ENCODE results near the gene SDK2.

The SDK2 gene

GRCh38 chr17:73536700-73537605, 107.3 kb downstream of the SDK2 start:
- H2BK12ac ChIP-seq (ENCODE audit: low read length): no peak overlapping the region
- peak overlapping the region; percentile 64 for H2AK5ac ChIP-seq (ENCODE audit: low read depth, low read length)
- peak overlapping the region; percentile 83 for H2BK120ac ChIP-seq (ENCODE audit: low read depth, low read length)
- peaks cover 24% of the 10 kb centered on the region for H3K79me1 ChIP-seq (ENCODE audit: low read depth, low read length)
- peak overlapping the region; percentile 20 for H3K4me2 ChIP-seq (ENCODE audit: insufficient read depth, low read length, poor library complexity, severe bottlenecking)
- peak overlapping the region; percentile 29 for H3K23ac ChIP-seq (ENCODE audit: low read depth, low read length, poor library complexity)
- no peak overlapping the region for H3K4ac ChIP-seq (ENCODE audit: low read length)
- no peak overlapping the region for H2BK5ac ChIP-seq (ENCODE audit: low read length)
- H3K27ac ChIP-seq (replicated peaks; ENCODE audit: low read length): peak overlapping the region; percentile 45
- no peak overlapping the region for H4K8ac ChIP-seq (ENCODE audit: low read depth, low read length)
- no peak overlapping the region for H3K4me3 ChIP-seq (ENCODE audit: low read length in 2 of 2)
- peaks cover 0 to 2% of the 10 kb centered on the region in 2 donors for H3K9me3 ChIP-seq (replicated peaks in 1 of 2; ENCODE audit: control insufficient read depth in 2 of 2, insufficient read depth in 1 of 2, low read depth in 1 of 2, low read length in 2 of 2)
- no peak overlapping the region for H3K14ac ChIP-seq (ENCODE audit: low read length)
- H3K18ac ChIP-seq (ENCODE audit: low read length): peak overlapping the region; percentile 90
- H3K9ac ChIP-seq (ENCODE audit: low read depth, low read length, poor library complexity): no peak overlapping the region
- DNase-seq (ENCODE audit: low spot score): peak; percentile 29
- H4K91ac ChIP-seq (ENCODE audit: low read depth, low read length, poor library complexity): no peak overlapping the region
- H2BK15ac ChIP-seq (ENCODE audit: low read length): no peak overlapping the region
- H2AFZ ChIP-seq (ENCODE audit: low read length): no peak overlapping the region
- peaks cover 20 to 68% of the 10 kb centered on the region in 2 donors for H3K4me1 ChIP-seq (ENCODE audit: control insufficient read depth in 2 of 2, insufficient read depth in 1 of 2, low read depth in 1 of 2, low read length in 2 of 2)
- WGBS, 2 donors (ENCODE audit: extremely low coverage in 2 of 2, insufficient read length in 2 of 2, insufficient replicate concordance in 1 of 2): no CpG with 5 or more reads among the region's 28 CpGs
- no peaks in the 10 kb centered on the region for H3K27me3 ChIP-seq (ENCODE audit: control insufficient read depth in 3 of 3, insufficient read depth in 3 of 3, low read depth in 1 of 3, low read length in 3 of 3)
- peaks cover 0 to 3% of the 10 kb centered on the region in 2 donors for H3K36me3 ChIP-seq (replicated peaks in 1 of 2; ENCODE audit: control insufficient read depth in 2 of 2, insufficient read depth in 2 of 2, low read length in 2 of 2)

GRCh38 chr17:73535746-73536145, 108.5 kb downstream of the SDK2 start:
- peak overlapping the region; percentile 26 for H2BK12ac ChIP-seq (ENCODE audit: low read length)
- no peak overlapping the region for H3K4me2 ChIP-seq (ENCODE audit: insufficient read depth, low read length, poor library complexity, severe bottlenecking)
- no peak overlapping the region for H4K91ac ChIP-seq (ENCODE audit: low read depth, low read length, poor library complexity)
- H3K23ac ChIP-seq (ENCODE audit: low read depth, low read length, poor library complexity): no peak overlapping the region
- H2AFZ ChIP-seq (ENCODE audit: low read length): no peak overlapping the region
- no CpG with 5 or more reads among the region's 6 CpGs for WGBS, 2 donors (ENCODE audit: extremely low coverage in 2 of 2, insufficient read length in 2 of 2, insufficient replicate concordance in 1 of 2)
- H3K18ac ChIP-seq (ENCODE audit: low read length): peak overlapping the region; percentile 81
- peaks cover 0 to 2% of the 10 kb centered on the region in 2 donors for H3K9me3 ChIP-seq (replicated peaks in 1 of 2; ENCODE audit: control insufficient read depth in 2 of 2, insufficient read depth in 1 of 2, low read depth in 1 of 2, low read length in 2 of 2)
- DNase-seq (ENCODE audit: low spot score): no peak
- H3K4ac ChIP-seq (ENCODE audit: low read length): no peak overlapping the region
- no peak overlapping the region for H4K8ac ChIP-seq (ENCODE audit: low read depth, low read length)
- H3K14ac ChIP-seq (ENCODE audit: low read length): no peak overlapping the region
- no peak overlapping the region for H3K27ac ChIP-seq (replicated peaks; ENCODE audit: low read length)
- H2BK15ac ChIP-seq (ENCODE audit: low read length): no peak overlapping the region
- H3K4me3 ChIP-seq (ENCODE audit: low read length in 2 of 2): no peak overlapping the region
- H3K9ac ChIP-seq (ENCODE audit: low read depth, low read length, poor library complexity): no peak overlapping the region
- peak overlapping the region; percentile 67 for H2BK5ac ChIP-seq (ENCODE audit: low read length)
- peaks cover 20 to 64% of the 10 kb centered on the region in 2 donors for H3K4me1 ChIP-seq (ENCODE audit: control insufficient read depth in 2 of 2, insufficient read depth in 1 of 2, low read depth in 1 of 2, low read length in 2 of 2)
- no peak overlapping the region for H2AK5ac ChIP-seq (ENCODE audit: low read depth, low read length)
- H3K27me3 ChIP-seq (ENCODE audit: control insufficient read depth in 3 of 3, insufficient read depth in 3 of 3, low read depth in 1 of 3, low read length in 3 of 3): no peaks in the 10 kb centered on the region
- H3K79me1 ChIP-seq (ENCODE audit: low read depth, low read length): peaks cover 23% of the 10 kb centered on the region
- H3K36me3 ChIP-seq (replicated peaks in 1 of 2; ENCODE audit: control insufficient read depth in 2 of 2, insufficient read depth in 2 of 2, low read length in 2 of 2): peaks cover 0 to 3% of the 10 kb centered on the region in 2 donors
- H2BK120ac ChIP-seq (ENCODE audit: low read depth, low read length): no peak overlapping the region

- H3K14ac ChIP-seq (ENCODE audit: low read length): peak overlapping the region; percentile 57
Measured at GRCh38 chr17:73534209-73534909, 109.9 kb downstream of the SDK2 start.

GRCh38 chr17:73533781-73534180, 110.5 kb downstream of the SDK2 start:
- WGBS, 2 donors (ENCODE audit: extremely low coverage in 2 of 2, insufficient read length in 2 of 2, insufficient replicate concordance in 1 of 2): no CpG with 5 or more reads among the region's 7 CpGs
- no peak overlapping the region for H3K9ac ChIP-seq (ENCODE audit: low read depth, low read length, poor library complexity)
- H2BK15ac ChIP-seq (ENCODE audit: low read length): no peak overlapping the region
- no peak overlapping the region for H4K8ac ChIP-seq (ENCODE audit: low read depth, low read length)
- no peak overlapping the region for H2BK120ac ChIP-seq (ENCODE audit: low read depth, low read length)
- peak; percentile 53 for DNase-seq (ENCODE audit: low spot score)
- H2BK5ac ChIP-seq (ENCODE audit: low read length): no peak overlapping the region
- H3K79me1 ChIP-seq (ENCODE audit: low read depth, low read length): peaks cover 17% of the 10 kb centered on the region
- H3K23ac ChIP-seq (ENCODE audit: low read depth, low read length, poor library complexity): no peak overlapping the region
- no peak overlapping the region for H3K27ac ChIP-seq (replicated peaks; ENCODE audit: low read length)
- H4K91ac ChIP-seq (ENCODE audit: low read depth, low read length, poor library complexity): no peak overlapping the region
- peaks cover 20 to 59% of the 10 kb centered on the region in 2 donors for H3K4me1 ChIP-seq (ENCODE audit: control insufficient read depth in 2 of 2, insufficient read depth in 1 of 2, low read depth in 1 of 2, low read length in 2 of 2)
- H3K14ac ChIP-seq (ENCODE audit: low read length): no peak overlapping the region
- peaks cover 0 to 2% of the 10 kb centered on the region in 2 donors for H3K9me3 ChIP-seq (replicated peaks in 1 of 2; ENCODE audit: control insufficient read depth in 2 of 2, insufficient read depth in 1 of 2, low read depth in 1 of 2, low read length in 2 of 2)
- H3K18ac ChIP-seq (ENCODE audit: low read length): no peak overlapping the region
- H3K4me3 ChIP-seq (ENCODE audit: low read length in 2 of 2): no peak overlapping the region
- peak overlapping the region; percentile 11 for H3K4me2 ChIP-seq (ENCODE audit: insufficient read depth, low read length, poor library complexity, severe bottlenecking)
- H2AFZ ChIP-seq (ENCODE audit: low read length): no peak overlapping the region
- no peak overlapping the region for H3K4ac ChIP-seq (ENCODE audit: low read length)
- H3K27me3 ChIP-seq (ENCODE audit: control insufficient read depth in 3 of 3, insufficient read depth in 3 of 3, low read depth in 1 of 3, low read length in 3 of 3): no peaks in the 10 kb centered on the region
- H2AK5ac ChIP-seq (ENCODE audit: low read depth, low read length): no peak overlapping the region
- H2BK12ac ChIP-seq (ENCODE audit: low read length): no peak overlapping the region
- H3K36me3 ChIP-seq (replicated peaks in 1 of 2; ENCODE audit: control insufficient read depth in 2 of 2, insufficient read depth in 2 of 2, low read length in 2 of 2): peaks cover 0 to 3% of the 10 kb centered on the region in 2 donors

More at GRCh38 chr17:73534209-73534909, 109.9 kb downstream of the SDK2 start:
- H3K9me3 ChIP-seq (replicated peaks in 1 of 2; ENCODE audit: control insufficient read depth in 2 of 2, insufficient read depth in 1 of 2, low read depth in 1 of 2, low read length in 2 of 2): peaks cover 0 to 2% of the 10 kb centered on the region in 2 donors
- no CpG with 5 or more reads among the region's 15 CpGs for WGBS, 2 donors (ENCODE audit: extremely low coverage in 2 of 2, insufficient read length in 2 of 2, insufficient replicate concordance in 1 of 2)
- H3K79me1 ChIP-seq (ENCODE audit: low read depth, low read length): peaks cover 17% of the 10 kb centered on the region
- peak overlapping the region; percentile 79 for H3K18ac ChIP-seq (ENCODE audit: low read length)
- no peaks in the 10 kb centered on the region for H3K27me3 ChIP-seq (ENCODE audit: control insufficient read depth in 3 of 3, insufficient read depth in 3 of 3, low read depth in 1 of 3, low read length in 3 of 3)
- peak overlapping the region; percentile 17 for H3K9ac ChIP-seq (ENCODE audit: low read depth, low read length, poor library complexity)
- no peak overlapping the region for H4K91ac ChIP-seq (ENCODE audit: low read depth, low read length, poor library complexity)
- no peak overlapping the region for H2BK5ac ChIP-seq (ENCODE audit: low read length)
- peak overlapping the region; percentile 8 for H2AK5ac ChIP-seq (ENCODE audit: low read depth, low read length)
- no peak overlapping the region for H2BK12ac ChIP-seq (ENCODE audit: low read length)
- DNase-seq (ENCODE audit: low spot score): no peak
- no peak overlapping the region for H3K4me2 ChIP-seq (ENCODE audit: insufficient read depth, low read length, poor library complexity, severe bottlenecking)
- H2BK120ac ChIP-seq (ENCODE audit: low read depth, low read length): peak overlapping the region; percentile 13
- no peak overlapping the region for H3K23ac ChIP-seq (ENCODE audit: low read depth, low read length, poor library complexity)
- no peak overlapping the region for H2AFZ ChIP-seq (ENCODE audit: low read length)
- no peak overlapping the region for H3K4ac ChIP-seq (ENCODE audit: low read length)
- H3K27ac ChIP-seq (replicated peaks; ENCODE audit: low read length): peak overlapping the region; percentile 33
- peaks cover 20 to 62% of the 10 kb centered on the region in 2 donors for H3K4me1 ChIP-seq (ENCODE audit: control insufficient read depth in 2 of 2, insufficient read depth in 1 of 2, low read depth in 1 of 2, low read length in 2 of 2)
- no peak overlapping the region for H3K4me3 ChIP-seq (ENCODE audit: low read length in 2 of 2)
- peak overlapping the region; percentile 11 for H2BK15ac ChIP-seq (ENCODE audit: low read length)
- peaks cover 0 to 3% of the 10 kb centered on the region in 2 donors for H3K36me3 ChIP-seq (replicated peaks in 1 of 2; ENCODE audit: control insufficient read depth in 2 of 2, insufficient read depth in 2 of 2, low read length in 2 of 2)
- no peak overlapping the region for H4K8ac ChIP-seq (ENCODE audit: low read depth, low read length)

All from neuronal stem cell (in vitro differentiated cells).